Measurements from ENCODE around the gene TMEM125. TPM values are rescaled to one million over a fixed set of nuclear protein-coding genes. Genes with fewer than 3 reads are reported as not detected.
A peak's percentile ranks its signal among the peaks of the same experiment; 100 is the strongest.

The TMEM125 gene
- total and polyA plus RNA-seq, 4 experiments from 2014 or later, result not detected

DNA sequence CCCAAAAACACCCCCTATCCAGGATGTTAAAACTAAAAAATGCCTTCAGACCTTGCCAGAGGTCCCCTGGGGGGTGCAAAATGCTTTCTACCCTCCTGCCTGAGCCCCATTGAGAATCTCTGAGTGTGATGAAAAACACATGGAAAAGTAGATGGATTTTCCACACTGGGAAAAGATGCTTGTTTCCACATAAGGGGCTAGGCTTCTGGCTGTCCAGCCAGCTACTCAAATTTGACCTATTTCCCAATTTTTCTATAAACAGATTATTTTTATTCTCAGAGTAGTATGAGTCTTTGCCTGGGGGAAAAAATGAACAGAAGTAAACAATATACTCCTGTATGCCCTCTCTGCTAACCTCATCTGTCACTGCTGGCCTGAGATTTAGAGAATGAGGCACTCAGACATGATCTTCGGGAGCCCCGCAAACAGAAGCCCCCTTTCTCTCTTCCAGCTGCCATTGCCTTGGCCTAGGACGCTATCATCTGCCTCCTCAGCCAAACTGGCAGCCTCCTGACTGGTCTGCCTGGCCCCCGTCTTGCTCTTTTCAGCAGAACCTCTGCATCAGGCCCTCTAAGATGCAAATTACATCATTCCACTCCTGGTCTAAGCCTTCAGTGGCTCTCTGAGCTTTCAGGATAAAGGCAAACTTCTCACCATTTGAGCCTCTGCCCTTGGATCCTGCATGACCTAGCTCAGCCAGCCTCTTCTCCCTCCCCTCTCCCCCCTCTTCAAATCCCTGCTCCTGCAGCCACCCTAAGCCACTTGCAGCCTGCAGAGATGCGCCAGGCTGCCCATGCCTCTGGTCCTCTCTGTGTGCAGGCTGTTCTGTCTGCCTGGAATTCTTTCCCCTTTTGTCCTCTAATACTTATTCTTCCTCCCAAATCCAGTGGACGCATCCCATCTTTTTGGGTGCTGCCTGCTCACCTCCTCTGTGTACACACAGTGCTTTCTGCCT lies 39.7 kb upstream of the TMEM125 start:
- Histone ChIP-seq H3K27me3 (ENCODE audit: insufficient read depth, low read length) (no peaks in the 10 kb centered on the region), H3K36me3 (ENCODE audit: insufficient read depth, low read length) (no peaks in the 10 kb centered on the region), H3K9me3 (ENCODE audit: control insufficient read depth in 1 of 2, low read length in 2 of 2) (no peaks in the 10 kb centered on the region), H3K4me3 (ENCODE audit: low read length in 2 of 2) (no peak overlapping the region), H3K27ac (ENCODE audit: low read depth, low read length) (no peak overlapping the region), H3K4me1 (ENCODE audit: insufficient read depth, low read length) (no peaks in the 10 kb centered on the region)
- H3K36me3 Mint-ChIP-seq, result no peaks in the 10 kb centered on the region
- ChIA-PET POLR2A (ENCODE audit: partially characterized antibody) (no interaction called here), CTCF (ENCODE audit: partially characterized antibody) (interaction anchor here (1.0 to 12.2 kb wide), 3 partner anchors 9 to 188 kb away, joined by 3 to 218 read pairs (median 3); no protein-coding TSS in a partner anchor)
- no peak overlapping the region for H3K27ac Mint-ChIP-seq
- H3K27me3 Mint-ChIP-seq, result peaks cover 2 to 16% of the 10 kb centered on the region in 2 donors
- no peaks in the 10 kb centered on the region for H3K9me3 Mint-ChIP-seq
- intact Hi-C loops (cut with micrococcal nuclease), result loop anchor here (5.0 kb wide), 2 partner anchors 318 to 702 kb away; partner anchors contain the start of gene ARTN
- no peaks in the 10 kb centered on the region for H3K4me1 Mint-ChIP-seq
- no peak for DNase-seq
- no peak overlapping the region for H3K4me3 Mint-ChIP-seq

DNA sequence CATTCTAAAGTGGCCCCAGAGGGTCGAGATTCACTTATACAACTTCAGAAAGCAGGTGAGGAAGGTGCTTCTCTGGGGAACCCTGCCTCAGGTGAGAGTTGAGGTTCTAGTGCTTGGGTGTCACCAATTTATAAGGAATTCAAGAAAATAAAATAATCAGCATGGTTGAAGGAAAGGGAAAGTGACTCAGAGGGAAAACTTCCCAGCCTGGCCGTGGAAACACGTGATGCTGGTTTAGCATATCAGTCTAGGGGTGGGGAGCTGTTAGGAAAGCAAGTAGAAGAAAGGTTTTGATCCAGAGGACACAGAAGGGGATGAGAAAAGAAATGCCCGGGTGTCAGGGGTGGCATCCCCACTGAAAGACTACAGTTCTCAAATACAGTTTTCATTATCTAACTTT lies 37.7 kb upstream of the TMEM125 start:
- Histone ChIP-seq H3K4me1 (ENCODE audit: insufficient read depth, low read length) (no peaks in the 10 kb centered on the region), H3K27ac (ENCODE audit: low read depth, low read length) (no peak overlapping the region), H3K9me3 (ENCODE audit: control insufficient read depth in 1 of 2, low read length in 2 of 2) (no peaks in the 10 kb centered on the region), H3K4me3 (ENCODE audit: low read length in 2 of 2) (no peak overlapping the region), H3K27me3 (ENCODE audit: insufficient read depth, low read length) (no peaks in the 10 kb centered on the region), H3K36me3 (ENCODE audit: insufficient read depth, low read length) (no peaks in the 10 kb centered on the region)
- Mint-ChIP-seq H3K27me3 (peaks cover 2 to 14% of the 10 kb centered on the region in 2 donors), H3K4me1 (no peaks in the 10 kb centered on the region), H3K36me3 (no peaks in the 10 kb centered on the region), H3K4me3 (no peak overlapping the region), H3K9me3 (no peaks in the 10 kb centered on the region), H3K27ac (peak overlapping the region in 1 of 7 donors; percentile 59)
- intact Hi-C loops (cut with micrococcal nuclease), result no loop called here
- ChIA-PET POLR2A (ENCODE audit: partially characterized antibody) (no interaction called here), CTCF (ENCODE audit: partially characterized antibody) (interaction anchor here (0.7 to 12.2 kb wide), 4 partner anchors 136 to 447 kb away, joined by 3 to 218 read pairs (median 3); no protein-coding TSS in a partner anchor)
- DNase-seq, result no peak

DNA sequence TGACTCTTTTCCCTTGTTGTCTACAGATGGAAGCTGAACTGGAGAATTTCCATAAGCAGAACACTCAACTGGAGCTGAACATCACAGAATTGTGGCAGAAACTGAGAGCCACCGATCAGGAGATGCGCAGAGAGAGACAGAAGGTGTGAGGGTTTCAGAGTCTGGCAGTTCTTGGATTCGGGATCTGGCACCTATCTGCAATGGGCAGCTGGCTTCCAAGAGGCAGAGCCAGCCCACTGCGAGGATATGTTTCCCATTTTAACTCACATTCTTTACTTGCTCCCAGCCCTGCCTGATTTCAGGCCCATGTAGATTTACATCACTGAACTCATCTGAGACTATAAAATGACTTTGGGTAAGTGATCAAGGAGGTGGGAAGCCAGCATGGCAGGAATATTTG lies 37.3 kb upstream of the TMEM125 start:
- Histone ChIP-seq H3K4me3 (ENCODE audit: low read length in 2 of 2) (no peak overlapping the region), H3K9me3 (ENCODE audit: control insufficient read depth in 1 of 2, low read length in 2 of 2) (no peaks in the 10 kb centered on the region), H3K27ac (ENCODE audit: low read depth, low read length) (no peak overlapping the region), H3K36me3 (ENCODE audit: insufficient read depth, low read length) (no peaks in the 10 kb centered on the region), H3K4me1 (ENCODE audit: insufficient read depth, low read length) (no peaks in the 10 kb centered on the region), H3K27me3 (ENCODE audit: insufficient read depth, low read length) (no peaks in the 10 kb centered on the region)
- Mint-ChIP-seq H3K4me3 (no peak overlapping the region), H3K36me3 (no peaks in the 10 kb centered on the region), H3K9me3 (no peaks in the 10 kb centered on the region), H3K4me1 (no peaks in the 10 kb centered on the region), H3K27me3 (peaks cover 2 to 11% of the 10 kb centered on the region in 2 donors), H3K27ac (no peak overlapping the region)
- POLR2A ChIA-PET (ENCODE audit: partially characterized antibody), result no interaction called here
- CTCF ChIA-PET (ENCODE audit: partially characterized antibody), result interaction anchor here (1.5 to 12.2 kb wide), 2 partner anchors 136 to 181 kb away, joined by 3 to 218 read pairs; no protein-coding TSS in a partner anchor
- DNase-seq, result no peak
- intact Hi-C loops (cut with micrococcal nuclease), result no loop called here

DNA sequence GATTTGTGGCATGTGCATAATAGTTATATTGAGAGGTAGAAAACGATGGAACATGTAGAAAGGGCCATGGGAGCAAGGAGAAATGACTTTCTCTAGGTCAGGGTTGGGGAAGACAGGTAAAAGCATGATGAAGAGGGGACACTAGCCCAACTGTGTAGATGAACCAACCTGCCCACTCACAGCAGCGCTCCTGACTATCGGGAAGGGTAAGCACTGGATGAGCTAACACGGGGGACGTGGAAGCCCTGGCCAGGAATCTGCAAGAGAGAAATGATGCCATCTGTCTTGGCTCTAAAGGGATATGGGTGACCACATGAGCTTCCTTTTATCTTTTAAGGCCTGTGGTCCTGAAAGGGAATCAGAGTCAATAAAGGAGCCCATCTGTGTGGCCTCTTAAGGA lies 36.2 kb upstream of the TMEM125 start:
- Mint-ChIP-seq H3K36me3 (no peaks in the 10 kb centered on the region), H3K9me3 (no peaks in the 10 kb centered on the region), H3K27me3 (peaks cover 2 to 11% of the 10 kb centered on the region in 2 donors), H3K27ac (no peak overlapping the region), H3K4me1 (no peaks in the 10 kb centered on the region), H3K4me3 (no peak overlapping the region)
- DNase-seq, result no peak
- Histone ChIP-seq H3K4me3 (ENCODE audit: low read length in 2 of 2) (no peak overlapping the region), H3K27ac (ENCODE audit: low read depth, low read length) (no peak overlapping the region), H3K36me3 (ENCODE audit: insufficient read depth, low read length) (no peaks in the 10 kb centered on the region), H3K27me3 (ENCODE audit: insufficient read depth, low read length) (no peaks in the 10 kb centered on the region), H3K4me1 (ENCODE audit: insufficient read depth, low read length) (no peaks in the 10 kb centered on the region), H3K9me3 (ENCODE audit: control insufficient read depth in 1 of 2, low read length in 2 of 2) (no peaks in the 10 kb centered on the region)
- intact Hi-C loops (cut with micrococcal nuclease), result no loop called here
- ChIA-PET CTCF (ENCODE audit: partially characterized antibody) (interaction anchor here (12.2 kb wide), 1 partner anchor 180 kb away, joined by 218 read pairs; no protein-coding TSS in a partner anchor), POLR2A (ENCODE audit: partially characterized antibody) (no interaction called here)

DNA sequence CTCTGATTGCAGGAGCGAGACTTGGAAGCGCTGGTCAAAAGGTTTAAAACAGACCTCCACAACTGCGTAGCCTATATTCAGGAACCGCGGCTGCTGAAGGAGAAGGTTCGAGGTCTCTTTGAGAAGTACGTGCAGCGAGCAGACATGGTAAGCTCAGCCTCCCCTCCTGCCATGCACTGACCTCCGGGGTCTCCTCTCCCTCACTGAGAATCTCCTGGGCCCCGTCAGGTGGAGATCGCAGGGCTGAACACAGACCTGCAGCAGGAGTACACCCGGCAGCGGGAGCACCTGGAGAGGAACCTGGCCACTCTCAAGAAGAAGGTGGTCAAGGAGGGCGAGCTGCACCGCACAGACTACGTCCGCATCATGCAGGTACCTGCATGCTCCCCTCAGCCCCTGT lies 35.5 kb upstream of the TMEM125 start:
- H3K4me3 Mint-ChIP-seq, result no peak overlapping the region
- Histone ChIP-seq H3K27me3 (ENCODE audit: insufficient read depth, low read length) (no peaks in the 10 kb centered on the region), H3K27ac (ENCODE audit: low read depth, low read length) (no peak overlapping the region), H3K4me1 (ENCODE audit: insufficient read depth, low read length) (no peaks in the 10 kb centered on the region), H3K4me3 (ENCODE audit: low read length in 2 of 2) (no peak overlapping the region), H3K36me3 (ENCODE audit: insufficient read depth, low read length) (no peaks in the 10 kb centered on the region), H3K9me3 (ENCODE audit: control insufficient read depth in 1 of 2, low read length in 2 of 2) (no peaks in the 10 kb centered on the region)
- peaks cover 2 to 13% of the 10 kb centered on the region in 2 donors for H3K27me3 Mint-ChIP-seq
- no peaks in the 10 kb centered on the region for H3K36me3 Mint-ChIP-seq
- no peak for DNase-seq
- H3K9me3 Mint-ChIP-seq, result no peaks in the 10 kb centered on the region
- POLR2A ChIA-PET (ENCODE audit: partially characterized antibody), result no interaction called here
- intact Hi-C loops (cut with micrococcal nuclease), result no loop called here
- no peaks in the 10 kb centered on the region for H3K4me1 Mint-ChIP-seq
- H3K27ac Mint-ChIP-seq, result no peak overlapping the region
- CTCF ChIA-PET (ENCODE audit: partially characterized antibody), result interaction anchor here (12.2 kb wide), 1 partner anchor 180 kb away, joined by 218 read pairs; no protein-coding TSS in a partner anchor

DNA sequence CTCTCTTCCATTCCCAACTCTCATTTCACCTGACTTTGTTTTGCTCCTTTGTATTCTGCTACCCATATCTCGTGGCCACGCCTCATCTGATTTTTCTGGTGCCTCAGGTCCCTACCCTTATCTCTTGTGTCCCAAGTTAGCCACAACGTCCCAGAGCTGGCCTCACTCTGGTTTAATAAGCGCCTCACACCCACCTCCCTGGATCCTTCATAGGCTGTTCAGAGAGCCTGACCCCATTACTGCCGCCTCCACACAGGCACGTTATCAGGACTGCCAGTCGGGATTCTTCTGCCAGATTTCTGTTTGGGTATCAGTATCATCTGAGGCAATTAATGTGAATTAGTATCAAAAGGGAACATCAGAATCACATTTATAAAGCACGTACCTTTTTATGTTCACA lies 34.7 kb upstream of the TMEM125 start:
- H3K36me3 Mint-ChIP-seq, result no peaks in the 10 kb centered on the region
- DNase-seq, result no peak
- no peak overlapping the region for H3K4me3 Mint-ChIP-seq
- H3K36me3 ChIP-seq (ENCODE audit: insufficient read depth, low read length), result no peaks in the 10 kb centered on the region
- H3K9me3 ChIP-seq (ENCODE audit: control insufficient read depth in 1 of 2, low read length in 2 of 2), result no peaks in the 10 kb centered on the region
- intact Hi-C loops (cut with micrococcal nuclease), result no loop called here
- peaks cover 2 to 11% of the 10 kb centered on the region in 2 donors for H3K27me3 Mint-ChIP-seq
- no peaks in the 10 kb centered on the region for H3K4me1 ChIP-seq (ENCODE audit: insufficient read depth, low read length)
- H3K27me3 ChIP-seq (ENCODE audit: insufficient read depth, low read length), result no peaks in the 10 kb centered on the region
- no peak overlapping the region for H3K27ac ChIP-seq (ENCODE audit: low read depth, low read length)
- no peak overlapping the region for H3K4me3 ChIP-seq (ENCODE audit: low read length in 2 of 2)
- H3K27ac Mint-ChIP-seq, result no peak overlapping the region
- H3K4me1 Mint-ChIP-seq, result no peaks in the 10 kb centered on the region
- POLR2A ChIA-PET (ENCODE audit: partially characterized antibody), result no interaction called here
- no peaks in the 10 kb centered on the region for H3K9me3 Mint-ChIP-seq
- CTCF ChIA-PET (ENCODE audit: partially characterized antibody), result no interaction called here

DNA sequence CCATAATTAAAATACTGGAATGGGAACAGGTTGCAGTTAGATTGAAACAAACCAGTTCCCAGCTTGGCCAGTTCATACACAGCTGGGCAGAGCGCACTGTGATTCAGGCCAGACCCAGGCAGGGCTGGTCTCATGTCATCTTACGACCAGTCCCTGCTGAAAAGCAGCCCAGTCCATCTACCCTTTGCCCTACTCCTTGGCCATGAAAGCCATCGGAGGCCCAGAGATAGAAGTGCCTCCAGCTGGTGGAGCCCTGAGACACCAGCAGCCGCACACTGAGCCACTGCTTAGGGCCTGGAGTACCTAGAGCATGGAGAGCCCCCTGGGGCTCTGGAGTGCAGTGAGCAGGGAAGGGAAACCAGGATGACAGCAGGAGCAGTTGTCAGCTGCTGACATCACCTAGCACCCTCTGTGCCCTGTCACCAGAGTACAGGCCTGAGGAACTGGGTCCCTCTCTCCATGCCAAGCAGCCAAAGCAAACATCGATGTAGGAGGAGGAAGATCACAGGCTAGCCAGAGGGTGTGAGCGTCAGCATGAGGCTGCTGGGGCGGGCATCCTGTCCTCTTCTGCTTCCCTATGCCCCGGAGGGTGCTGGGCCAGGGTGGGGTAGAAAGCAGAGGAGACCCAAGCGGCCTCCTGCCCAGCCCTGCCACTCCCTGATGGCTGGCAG lies 34.2 kb upstream of the TMEM125 start:
- no peak overlapping the region for H3K27ac ChIP-seq (ENCODE audit: low read depth, low read length)
- Mint-ChIP-seq H3K27me3 (peaks cover 2 to 14% of the 10 kb centered on the region in 2 donors), H3K9me3 (peaks cover 0 to 3% (median 0%) of the 10 kb centered on the region in 8 donors), H3K4me3 (no peak overlapping the region), H3K36me3 (no peaks in the 10 kb centered on the region), H3K27ac (no peak overlapping the region), H3K4me1 (no peaks in the 10 kb centered on the region)
- no peaks in the 10 kb centered on the region for H3K9me3 ChIP-seq (ENCODE audit: control insufficient read depth in 1 of 2, low read length in 2 of 2)
- intact Hi-C loops (cut with micrococcal nuclease), result no loop called here
- H3K4me3 ChIP-seq (ENCODE audit: low read length in 2 of 2), result no peak overlapping the region
- ChIA-PET CTCF (ENCODE audit: partially characterized antibody) (interaction anchor here (0.7 to 1.0 kb wide), 2 partner anchors 9 to 407 kb away, joined by 3 to 4 read pairs; no protein-coding TSS in a partner anchor), POLR2A (ENCODE audit: partially characterized antibody) (no interaction called here)
- no peaks in the 10 kb centered on the region for H3K27me3 ChIP-seq (ENCODE audit: insufficient read depth, low read length)
- no peak for DNase-seq
- no peaks in the 10 kb centered on the region for H3K36me3 ChIP-seq (ENCODE audit: insufficient read depth, low read length)
- no peaks in the 10 kb centered on the region for H3K4me1 ChIP-seq (ENCODE audit: insufficient read depth, low read length)

All from CD4-positive, alpha-beta memory T cell (primary cell).